Lower leg skin (tissue), 3 donors: Measurements from ENCODE around the gene ZFP91.

Experiments used
- POLR2A ChIP-seq, 2 donors: fragments of 450-650 bp; IDR thresholded peaks; one replicate each; pipeline ENCODE4 v1.6.1; 2016 to 2017; ENCODE audit warnings: antibody characterized with exemption in 2 of 2, mild to moderate bottlenecking in 1 of 2, moderate library complexity in 1 of 2
- TF ChIP-seq, protein P1 (sequence below), 3 donors: fragments of 450-650 bp; IDR thresholded peaks; one replicate each; pipeline ENCODE4 v1.5.1; 2016; ENCODE audit warnings: antibody characterized with exemption in 3 of 3, mild to moderate bottlenecking in 3 of 3, moderate library complexity in 2 of 3

DNA sequence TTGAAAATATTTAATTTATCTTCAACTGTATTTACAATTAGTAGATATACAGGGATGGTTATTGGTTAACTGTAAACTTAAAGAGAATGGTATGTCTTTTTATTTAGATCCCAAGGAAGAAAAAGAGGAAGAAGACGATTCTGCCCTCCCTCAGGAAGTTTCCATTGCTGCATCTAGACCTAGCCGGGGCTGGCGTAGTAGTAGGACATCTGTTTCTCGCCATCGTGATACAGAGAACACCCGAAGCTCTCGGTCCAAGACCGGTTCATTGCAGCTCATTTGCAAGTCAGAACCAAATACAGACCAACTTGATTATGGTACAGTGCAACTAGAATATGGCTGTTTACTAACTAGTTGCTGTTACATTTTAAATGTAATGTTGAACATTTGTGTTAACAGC is 30.9 kb downstream of the ZFP91 start:
- TF ChIP-seq, protein P1, sequence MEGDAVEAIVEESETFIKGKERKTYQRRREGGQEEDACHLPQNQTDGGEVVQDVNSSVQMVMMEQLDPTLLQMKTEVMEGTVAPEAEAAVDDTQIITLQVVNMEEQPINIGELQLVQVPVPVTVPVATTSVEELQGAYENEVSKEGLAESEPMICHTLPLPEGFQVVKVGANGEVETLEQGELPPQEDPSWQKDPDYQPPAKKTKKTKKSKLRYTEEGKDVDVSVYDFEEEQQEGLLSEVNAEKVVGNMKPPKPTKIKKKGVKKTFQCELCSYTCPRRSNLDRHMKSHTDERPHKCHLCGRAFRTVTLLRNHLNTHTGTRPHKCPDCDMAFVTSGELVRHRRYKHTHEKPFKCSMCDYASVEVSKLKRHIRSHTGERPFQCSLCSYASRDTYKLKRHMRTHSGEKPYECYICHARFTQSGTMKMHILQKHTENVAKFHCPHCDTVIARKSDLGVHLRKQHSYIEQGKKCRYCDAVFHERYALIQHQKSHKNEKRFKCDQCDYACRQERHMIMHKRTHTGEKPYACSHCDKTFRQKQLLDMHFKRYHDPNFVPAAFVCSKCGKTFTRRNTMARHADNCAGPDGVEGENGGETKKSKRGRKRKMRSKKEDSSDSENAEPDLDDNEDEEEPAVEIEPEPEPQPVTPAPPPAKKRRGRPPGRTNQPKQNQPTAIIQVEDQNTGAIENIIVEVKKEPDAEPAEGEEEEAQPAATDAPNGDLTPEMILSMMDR (IDR thresholded peaks at IDR 0.05): no peak
- TF ChIP-seq POLR2A (IDR thresholded peaks at IDR 0.05): no peak
